ENCODE results near the gene CNNM4.
A peak's percentile ranks its signal among the peaks of the same experiment; 100 is the strongest.

Gene CNNM4

GRCh38 chr2:96848264-96848663, 87.6 kb downstream of the CNNM4 start:
- no peak for TF ChIP-seq CTCF (IDR thresholded peaks at IDR 0.05)
- Histone ChIP-seq H3K4me3 (no peak overlapping the region), H3K27ac (no peak overlapping the region)
- DNase-seq (ENCODE audit: low spot score) = peak; percentile 62

- TF ChIP-seq CTCF (IDR thresholded peaks at IDR 0.05) = no peak
Observed at GRCh38 chr2:96852667-96853066, 92.0 kb downstream of the CNNM4 start.

GRCh38 chr2:96853321-96853720, 92.6 kb downstream of the CNNM4 start:
- Histone ChIP-seq H3K27ac (no peak overlapping the region), H3K4me3 (no peak overlapping the region)
- peak; percentile 58 for DNase-seq (ENCODE audit: low spot score)
- no peak for TF ChIP-seq CTCF (IDR thresholded peaks at IDR 0.05)

More at GRCh38 chr2:96852667-96853066, 92.0 kb downstream of the CNNM4 start:
- no peak overlapping the region for H3K4me3 ChIP-seq
- DNase-seq (ENCODE audit: low spot score) = no peak
- no peak overlapping the region for H3K27ac ChIP-seq

- no peak for TF ChIP-seq CTCF (IDR thresholded peaks at IDR 0.05)
- peak overlapping the region; percentile 94 for H3K4me3 ChIP-seq
- peak overlapping the region; percentile 32 to 88 for H3K27ac ChIP-seq
- DNase-seq (ENCODE audit: low spot score) = peak; percentile 81
Observed at GRCh38 chr2:96856776-96857666, 96.3 kb downstream of the CNNM4 start.

- H3K4me3 ChIP-seq = peak within 1 kb of the TSS; percentile 94
- DNase-seq (ENCODE audit: low spot score) = peak; percentile 98
- peak within 1 kb of the TSS; percentile 84 to 88 for H3K27ac ChIP-seq
- peak; percentile 72 for TF ChIP-seq CTCF (IDR thresholded peaks at IDR 0.05)
Observed at GRCh38 chr2:96857667-96858372, 97.1 kb downstream of the CNNM4 start, which contains the start of gene ANKRD39. Gene ANKRD39, minus strand, starts transcription at chr2:96858016. Its CDS starts 29 bp downstream, at chr2:96857987.

- DNase-seq (ENCODE audit: low spot score) = peak; percentile 86
Observed at GRCh38 chr2:96859099-96859649, 98.5 kb downstream of the CNNM4 start.

More at GRCh38 chr2:96859099-96859649, 98.5 kb downstream of the CNNM4 start:
- TF ChIP-seq CTCF (IDR thresholded peaks at IDR 0.05) = no peak
- peak overlapping the region; percentile 94 for H3K4me3 ChIP-seq
- H3K27ac ChIP-seq = peak overlapping the region; percentile 84 to 88
